Upper lobe of left lung (tissue), 4 donors: ENCODE results near the gene DKC1.

Experiments
- CTCF ChIP-seq, 6 experiments: fragments of 450-650 bp in 4 of 6; fragments of 200-600 bp in 2 of 6; sonication (generic) in 2 of 6; IDR thresholded peaks; one replicate each; pipeline ENCODE4 v1.5.1; 2016 to 2019; ENCODE audit warnings: antibody characterized with exemption in 6 of 6
- EP300 ChIP-seq, 4 donors: sonication (generic); formaldehyde crosslinking; IDR thresholded peaks; one replicate each; pipeline ENCODE4 v1.5.1; 2017; ENCODE audit warnings: antibody characterized with exemption in 4 of 4, control low read depth in 2 of 4
- POLR2A ChIP-seq, 4 donors: fragments of 450-650 bp; IDR thresholded peaks; one replicate each; pipeline ENCODE4 v1.5.1; 2016 to 2017; ENCODE audit warnings: antibody characterized with exemption in 4 of 4, mild to moderate bottlenecking in 2 of 4

GRCh38 chrX:154761977-154762536 lies 607 bp upstream of the DKC1 start:
- TF ChIP-seq POLR2A (IDR thresholded peaks at IDR 0.05) (no peak), CTCF (IDR thresholded peaks at IDR 0.05) (no peak), EP300 (IDR thresholded peaks at IDR 0.05) (no peak)
